Mesenchymal stem cell (in vitro differentiated cells and primary cell): ENCODE data around the gene NMRAL1.

Experiments
- DNase-seq: peaks from one replicate; pipeline ENCODE4 v3.0.0-alpha.2; 2013
- H2AFZ ChIP-seq: one replicate; pipeline ENCODE4 v1.6.1; 2013; ENCODE audit warnings: low read depth, mild to moderate bottlenecking, control low read depth, inconsistent platforms, low read length, moderate library complexity
- H2AK5ac ChIP-seq: 2 replicates; pipeline ENCODE4 v1.6.1; 2013; ENCODE audit warnings: low read length, moderate library complexity, mild to moderate bottlenecking, inconsistent platforms; ENCODE audit not compliant: severe bottlenecking
- H2BK120ac ChIP-seq: one replicate; pipeline ENCODE4 v1.6.1; 2013; ENCODE audit warnings: low read depth, mild to moderate bottlenecking, inconsistent platforms, low read length, moderate library complexity
- H2BK12ac ChIP-seq, 2 experiments: one replicate each; pipeline ENCODE4 v1.6.1; 2013; ENCODE audit warnings: inconsistent platforms in 2 of 2, low read length in 2 of 2, mild to moderate bottlenecking in 2 of 2, moderate library complexity in 2 of 2, control low read depth in 1 of 2
- H2BK15ac ChIP-seq: one replicate; pipeline ENCODE4 v1.6.1; 2013; ENCODE audit warnings: mild to moderate bottlenecking, low read depth, inconsistent platforms; ENCODE audit not compliant: poor library complexity, severe bottlenecking
- H2BK5ac ChIP-seq: 2 replicates; pipeline ENCODE4 v1.6.1; 2013; ENCODE audit warnings: low read depth, mild to moderate bottlenecking, low read length, control low read depth, inconsistent platforms; ENCODE audit not compliant: poor library complexity, severe bottlenecking
- H3K14ac ChIP-seq, 2 experiments: one replicate each; pipeline ENCODE4 v1.6.1; 2013; ENCODE audit warnings: inconsistent platforms in 2 of 2, low read length in 2 of 2, control low read depth in 1 of 2, mild to moderate bottlenecking in 1 of 2, moderate library complexity in 1 of 2
- H3K18ac ChIP-seq, 2 experiments: one replicate each; pipeline ENCODE4 v1.6.1; 2013; ENCODE audit warnings: inconsistent platforms in 2 of 2, low read length in 2 of 2, control low read depth in 1 of 2, low read depth in 1 of 2, mild to moderate bottlenecking in 1 of 2
- H3K23ac ChIP-seq, 2 experiments: one replicate each; pipeline ENCODE4 v1.6.1; 2013; ENCODE audit warnings: inconsistent platforms in 2 of 2, low read length in 2 of 2, mild to moderate bottlenecking in 2 of 2, moderate library complexity in 2 of 2, control low read depth in 1 of 2
- H3K27ac ChIP-seq: 2 replicates; pipeline ENCODE4 v1.5.1; 2013; ENCODE audit warnings: mild to moderate bottlenecking, moderate library complexity, low read length, control low read depth, inconsistent platforms; ENCODE audit not compliant: poor library complexity, severe bottlenecking
- H3K27me3 ChIP-seq, 2 experiments: 2 replicates each; pipeline versions ENCODE4 v1.6.1 to v1.7.0; 2013; ENCODE audit warnings: low read length in 2 of 2, mild to moderate bottlenecking in 2 of 2, moderate library complexity in 2 of 2, control low read depth in 1 of 2, inconsistent platforms in 1 of 2; ENCODE audit not compliant: control insufficient read depth in 1 of 2, insufficient read depth in 1 of 2
- H3K36me3 ChIP-seq, 2 experiments: 2 replicates each; pipeline versions ENCODE4 v1.6.1 to v1.7.0; 2013; ENCODE audit warnings: low read length in 2 of 2, control low read depth in 1 of 2, inconsistent platforms in 1 of 2, low read depth in 1 of 2, mild to moderate bottlenecking in 1 of 2; ENCODE audit not compliant: insufficient read depth in 2 of 2, control insufficient read depth in 1 of 2
- H3K4ac ChIP-seq, 2 experiments: one replicate each; pipeline ENCODE4 v1.6.1; 2013; ENCODE audit warnings: inconsistent platforms in 2 of 2, low read length in 2 of 2, mild to moderate bottlenecking in 2 of 2, moderate library complexity in 2 of 2, control low read depth in 1 of 2, low read depth in 1 of 2
- H3K4me1 ChIP-seq: 2 replicates; pipeline ENCODE4 v1.6.1; 2013; ENCODE audit warnings: low read depth, low read length, control low read depth; ENCODE audit not compliant: control insufficient read depth, insufficient read depth
- H3K4me2 ChIP-seq: 2 replicates; pipeline ENCODE4 v1.6.1; 2013; ENCODE audit warnings: low read length, mild to moderate bottlenecking, inconsistent platforms; ENCODE audit not compliant: poor library complexity, severe bottlenecking
- H3K4me3 ChIP-seq, 2 experiments: 2 replicates each; pipeline versions ENCODE4 v1.5.1 to v1.7.0; 2013; ENCODE audit warnings: low read length in 2 of 2, mild to moderate bottlenecking in 2 of 2, control low read depth in 1 of 2, low read depth in 1 of 2; ENCODE audit not compliant: insufficient read depth in 1 of 2
- H3K79me1 ChIP-seq: replicated peaks from 2 replicates; pipeline ENCODE4 v1.6.1; 2013; ENCODE audit warnings: mild to moderate bottlenecking, control low read depth, low read length, inconsistent platforms; ENCODE audit not compliant: poor library complexity, severe bottlenecking
- H3K9ac ChIP-seq: 2 replicates; pipeline ENCODE4 v1.7.0; 2013; ENCODE audit warnings: mild to moderate bottlenecking, low read length, moderate library complexity
- H3K9me3 ChIP-seq: 2 replicates; pipeline ENCODE4 v1.7.0; 2013; ENCODE audit warnings: mild to moderate bottlenecking, low read length; ENCODE audit not compliant: control insufficient read depth
- H4K8ac ChIP-seq: one replicate; pipeline ENCODE4 v1.6.1; 2013; ENCODE audit warnings: inconsistent platforms, mild to moderate bottlenecking, low read length, moderate library complexity
- H4K91ac ChIP-seq: one replicate; pipeline ENCODE4 v1.6.1; 2013; ENCODE audit warnings: mild to moderate bottlenecking, low read length, inconsistent platforms
- WGBS: methylation state at CpG from one replicate; pipeline ENCODE4 v1.1.7; 2013; ENCODE audit warnings: mixed read lengths; 5-methylcytosine and 5-hydroxymethylcytosine counted together

The NMRAL1 gene

DNA sequence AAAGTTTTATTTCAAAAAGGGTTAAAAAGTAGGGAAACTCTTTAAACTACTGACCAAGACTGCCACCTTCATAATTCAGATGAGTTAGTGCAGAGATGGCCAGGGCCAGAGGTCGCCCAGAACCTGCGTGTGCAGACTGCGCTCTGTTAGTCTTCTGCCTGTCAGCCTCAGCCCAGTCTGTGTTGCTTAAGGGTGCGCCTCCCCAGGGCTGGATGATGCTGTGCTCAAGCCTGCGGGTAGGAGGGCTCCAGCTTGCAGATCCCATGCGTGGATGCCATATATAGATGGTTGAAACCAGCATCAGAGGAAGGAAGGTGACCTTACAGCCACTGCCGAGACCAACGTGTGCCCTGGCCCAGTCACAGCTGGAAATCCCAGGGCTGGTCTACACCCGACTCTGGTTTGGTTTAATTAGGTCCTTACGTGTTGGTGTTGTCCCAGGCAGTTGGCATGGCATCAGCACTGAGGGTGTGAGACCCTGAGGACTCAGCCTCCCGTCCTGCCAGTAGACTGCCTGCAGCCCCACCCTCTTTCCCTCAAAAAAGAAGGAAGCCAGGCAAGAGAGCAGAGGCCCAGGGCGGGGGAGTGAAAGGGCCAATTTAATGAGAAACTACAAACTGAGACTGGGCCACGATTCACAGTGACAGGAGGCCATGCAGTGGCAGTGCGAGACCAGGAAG, 36.5 kb upstream of the NMRAL1 start:
- DNase-seq, result no peak
- Histone ChIP-seq H3K14ac (no peak overlapping the region), H3K9me3 (no peaks in the 10 kb centered on the region), H2BK120ac (no peak overlapping the region), H3K27me3 (no peaks in the 10 kb centered on the region), H2BK12ac (no peak overlapping the region), H3K79me1 (peaks cover 53% of the 10 kb centered on the region), H2AFZ (no peak overlapping the region), H3K4me3 (no peak overlapping the region), H3K4ac (no peak overlapping the region), H3K9ac (peak overlapping the region; percentile 8), H3K4me1 (peaks cover 6% of the 10 kb centered on the region), H2BK15ac (no peak overlapping the region), H3K36me3 (peaks cover 78 to 80% of the 10 kb centered on the region in 2 experiments), H2BK5ac (no peak overlapping the region), H3K4me2 (no peak overlapping the region), H3K18ac (no peak overlapping the region), H3K23ac (no peak overlapping the region), H4K8ac (no peak overlapping the region), H2AK5ac (no peak overlapping the region), H4K91ac (no peak overlapping the region), H3K27ac (no peak overlapping the region)
- WGBS, result 92% methylated on average over 14 of the region's 14 CpGs

DNA sequence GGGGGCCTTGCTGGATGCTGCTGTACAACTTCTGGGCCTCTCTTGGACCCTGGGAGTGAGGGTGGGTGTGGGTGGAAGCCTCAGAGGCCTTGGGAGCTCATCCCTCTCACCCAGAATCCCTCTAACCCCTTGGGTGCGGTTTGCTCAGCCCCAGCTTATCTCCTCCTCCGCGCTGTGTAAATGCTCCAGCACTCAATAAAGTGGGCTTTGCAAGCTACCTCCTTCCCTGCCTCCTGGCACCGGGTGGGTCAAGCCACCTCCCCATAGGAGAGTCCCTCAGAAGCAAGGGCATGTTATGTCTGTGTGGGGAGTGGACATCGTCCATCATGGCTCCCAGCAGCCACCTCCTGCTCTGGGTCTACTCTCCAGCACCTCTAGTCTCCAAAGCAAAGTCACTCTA, 35.7 kb upstream of the NMRAL1 start:
- DNase-seq, result no peak
- H3K23ac ChIP-seq, result no peak overlapping the region
- no peak overlapping the region for H4K91ac ChIP-seq
- H2BK5ac ChIP-seq, result no peak overlapping the region
- H2AK5ac ChIP-seq, result no peak overlapping the region
- H3K36me3 ChIP-seq, result peaks cover 84 to 86% of the 10 kb centered on the region in 2 experiments
- WGBS, result 79% methylated on average over 4 of the region's 5 CpGs
- H3K4me1 ChIP-seq, result peaks cover 11% of the 10 kb centered on the region
- no peak overlapping the region for H3K4ac ChIP-seq
- H3K9me3 ChIP-seq, result no peaks in the 10 kb centered on the region
- H3K27me3 ChIP-seq, result no peaks in the 10 kb centered on the region
- no peak overlapping the region for H3K4me3 ChIP-seq
- H3K4me2 ChIP-seq, result no peak overlapping the region
- H3K79me1 ChIP-seq, result peaks cover 58% of the 10 kb centered on the region
- no peak overlapping the region for H3K14ac ChIP-seq
- no peak overlapping the region for H3K27ac ChIP-seq
- no peak overlapping the region for H2AFZ ChIP-seq
- H4K8ac ChIP-seq, result no peak overlapping the region
- no peak overlapping the region for H2BK15ac ChIP-seq
- H2BK12ac ChIP-seq, result no peak overlapping the region
- H3K9ac ChIP-seq, result no peak overlapping the region
- no peak overlapping the region for H3K18ac ChIP-seq
- H2BK120ac ChIP-seq, result no peak overlapping the region

DNA sequence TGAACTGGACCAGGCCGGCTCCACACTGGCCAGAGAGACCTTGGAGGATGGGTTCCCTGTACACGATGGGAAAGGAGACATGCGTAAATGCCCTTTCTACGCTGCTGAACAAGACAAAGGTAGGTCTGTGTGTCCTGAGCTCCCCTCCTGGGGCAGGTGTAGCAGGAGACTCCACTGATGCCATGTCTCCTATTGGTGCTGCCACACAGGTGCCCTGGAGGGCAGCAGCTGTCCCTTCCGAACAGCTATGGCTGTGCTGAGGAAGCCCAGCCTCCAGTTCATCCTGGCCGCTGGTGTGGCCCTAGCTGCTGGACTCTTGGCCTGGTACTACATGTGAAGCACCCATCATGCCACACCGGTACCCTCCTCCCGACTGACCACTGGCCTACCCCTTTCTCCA, 35.0 kb upstream of the NMRAL1 start:
- 98% methylated on average over 8 of the region's 8 CpGs for WGBS
- Histone ChIP-seq H4K91ac (no peak overlapping the region), H3K4me3 (no peak overlapping the region), H2AFZ (no peak overlapping the region), H3K4me1 (peaks cover 11% of the 10 kb centered on the region), H2BK12ac (no peak overlapping the region), H3K36me3 (peaks cover 80 to 86% of the 10 kb centered on the region in 2 experiments), H2AK5ac (no peak overlapping the region), H3K9ac (no peak overlapping the region), H3K23ac (no peak overlapping the region), H2BK15ac (no peak overlapping the region), H4K8ac (no peak overlapping the region), H3K27me3 (no peaks in the 10 kb centered on the region), H3K18ac (no peak overlapping the region), H2BK120ac (no peak overlapping the region), H3K79me1 (peaks cover 54% of the 10 kb centered on the region), H3K4me2 (no peak overlapping the region), H3K9me3 (no peaks in the 10 kb centered on the region), H2BK5ac (no peak overlapping the region), H3K27ac (no peak overlapping the region), H3K4ac (no peak overlapping the region), H3K14ac (no peak overlapping the region)
- no peak for DNase-seq

DNA sequence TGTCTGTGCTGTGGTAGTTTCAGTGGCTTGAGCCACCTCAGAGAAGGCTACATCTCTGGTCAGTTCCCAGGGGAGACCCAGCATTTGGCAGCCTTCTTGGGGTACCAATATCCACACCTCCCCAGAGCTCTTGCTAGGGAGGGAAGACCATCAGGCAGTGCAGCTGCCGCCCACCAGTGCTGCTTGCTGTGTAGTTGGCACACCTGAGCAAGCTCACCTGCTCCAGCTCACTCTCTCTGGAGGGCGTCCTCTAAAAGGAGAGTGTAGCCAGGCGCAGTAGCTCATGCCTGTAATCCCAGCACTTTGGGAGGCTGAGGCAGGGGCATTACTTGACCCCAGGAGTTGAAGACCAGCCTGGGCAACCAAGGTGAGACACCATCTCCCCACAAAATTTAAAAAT, 34.4 kb upstream of the NMRAL1 start:
- no peak overlapping the region for H3K23ac ChIP-seq
- WGBS, result 100% methylated on average over 3 of the region's 3 CpGs

More for the DNA sequence above, 34.4 kb upstream of the NMRAL1 start:
- Histone ChIP-seq H3K9ac (no peak overlapping the region), H2BK120ac (no peak overlapping the region), H2BK12ac (no peak overlapping the region), H2AFZ (no peak overlapping the region), H4K8ac (no peak overlapping the region), H3K4me1 (peaks cover 8% of the 10 kb centered on the region), H3K4me2 (no peak overlapping the region), H3K36me3 (peaks cover 74 to 80% of the 10 kb centered on the region in 2 experiments), H3K14ac (no peak overlapping the region), H3K18ac (no peak overlapping the region), H3K4me3 (no peak overlapping the region), H3K27me3 (no peaks in the 10 kb centered on the region), H4K91ac (no peak overlapping the region), H2BK5ac (no peak overlapping the region), H2BK15ac (no peak overlapping the region), H2AK5ac (no peak overlapping the region), H3K9me3 (no peaks in the 10 kb centered on the region), H3K4ac (no peak overlapping the region), H3K27ac (no peak overlapping the region), H3K79me1 (peaks cover 52% of the 10 kb centered on the region)
- DNase-seq, result no peak
